HFFc6 (cell line): ENCODE data around the gene SPTB. TPM values are rescaled to one million over a fixed set of nuclear protein-coding genes. Genes with fewer than 3 reads are reported as not detected.
A peak's percentile ranks its signal among the peaks of the same experiment; 100 is the strongest.

Experiments used
- DNase-seq: peaks from one replicate; pipeline ENCODE4 v3.0.0-alpha.2; 2018
- H3K27ac Mint-ChIP-seq: 2 replicates; pipeline ENCODE4 v1.8.0; 2020; ENCODE audit warnings: mild to moderate bottlenecking, mixed read lengths
- H3K27me3 Mint-ChIP-seq: 2 replicates; pipeline ENCODE4 v1.8.0; 2021; ENCODE audit warnings: mild to moderate bottlenecking, moderate library complexity, mixed read lengths; ENCODE audit not compliant: insufficient read depth
- H3K36me3 Mint-ChIP-seq: 2 replicates; pipeline ENCODE4 v1.8.0; 2021; ENCODE audit warnings: low read depth, mixed read lengths
- H3K4me1 Mint-ChIP-seq: 2 replicates; pipeline ENCODE4 v1.8.0; 2020; ENCODE audit warnings: low read depth, mixed read lengths
- H3K4me3 Mint-ChIP-seq: 2 replicates; pipeline ENCODE4 v1.8.0; 2020; ENCODE audit warnings: mild to moderate bottlenecking, moderate library complexity, mixed read lengths
- H3K9me3 Mint-ChIP-seq: 2 replicates; pipeline ENCODE4 v1.8.0; 2020; ENCODE audit warnings: mild to moderate bottlenecking, mixed read lengths
- CTCF ChIP-seq: fragments of 200-600 bp; sonication (generic); IDR thresholded peaks from 2 replicates; pipeline ENCODE4 v1.5.0; 2021; ENCODE audit warnings: antibody characterized with exemption, mild to moderate bottlenecking
- total RNA-seq, 6 experiments: library from RNA; stranded (reverse); fragmentation: NEBNext Ultra II Directional; extraction: Animal tissue kit (Norgen Biotek cat#: 25700); gene quantifications; 2 replicates in 1 of 6; 3 replicates in 5 of 6; pipeline ENCODE4 v1.2.3, GENCODE V29; 2021

Gene SPTB
- total RNA-seq, 6 experiments from 2014 or later = 0.58 to 1.1 (median 0.72) TPM

- no peaks in the 10 kb centered on the region for H3K36me3 Mint-ChIP-seq
- peaks cover 56% of the 10 kb centered on the region for H3K4me1 Mint-ChIP-seq
- H3K4me3 Mint-ChIP-seq = no peak overlapping the region
- no peak overlapping the region for H3K27ac Mint-ChIP-seq
- no peak for TF ChIP-seq CTCF
- no peaks in the 10 kb centered on the region for H3K9me3 Mint-ChIP-seq
- no peak for DNase-seq
- H3K27me3 Mint-ChIP-seq = no peaks in the 10 kb centered on the region; the same call in 1 of the 2 replicates
Observed at GRCh38 chr14:64723691-64724577, 155.8 kb downstream of the SPTB start.

GRCh38 chr14:64722842-64723447, 156.8 kb downstream of the SPTB start:
- peaks cover 66% of the 10 kb centered on the region for H3K4me1 Mint-ChIP-seq
- no peak for DNase-seq
- no peak overlapping the region for H3K27ac Mint-ChIP-seq
- H3K36me3 Mint-ChIP-seq = no peaks in the 10 kb centered on the region
- no peak overlapping the region for H3K4me3 Mint-ChIP-seq
- TF ChIP-seq CTCF = no peak
- no peaks in the 10 kb centered on the region; the same call in 1 of the 2 replicates for H3K27me3 Mint-ChIP-seq
- no peaks in the 10 kb centered on the region for H3K9me3 Mint-ChIP-seq

DNA sequence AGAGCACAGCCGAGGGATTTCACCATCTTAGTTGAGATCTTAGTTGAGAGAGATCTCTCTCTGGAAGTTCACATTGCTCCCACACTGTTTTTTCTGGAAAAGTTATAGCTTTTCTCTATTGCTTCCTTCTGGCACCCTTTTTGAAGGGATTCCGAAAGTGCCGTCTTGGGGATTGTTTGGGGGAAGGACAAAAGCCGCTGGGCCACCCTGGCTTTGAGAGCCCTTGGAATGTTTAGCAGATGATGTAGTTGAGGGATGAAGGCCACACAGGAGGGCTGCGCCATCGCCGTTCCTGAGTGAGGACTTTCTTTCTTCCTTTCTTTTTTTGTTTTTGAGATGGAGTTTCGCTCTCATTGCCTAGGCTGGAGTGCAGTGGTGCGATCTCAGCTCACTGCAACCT, 157.8 kb downstream of the SPTB start:
- Mint-ChIP-seq H3K4me1 (peaks cover 73% of the 10 kb centered on the region), H3K9me3 (no peaks in the 10 kb centered on the region), H3K4me3 (no peak overlapping the region), H3K36me3 (no peaks in the 10 kb centered on the region), H3K27ac (peak overlapping the region; percentile 83; the same call in 1 of the 2 replicates), H3K27me3 (no peaks in the 10 kb centered on the region; the same call in 1 of the 2 replicates)
- no peak for TF ChIP-seq CTCF
- no peak for DNase-seq

GRCh38 chr14:64721391-64721791, 158.3 kb downstream of the SPTB start:
- peaks cover 68% of the 10 kb centered on the region for H3K4me1 Mint-ChIP-seq
- DNase-seq = peak; percentile 26

GRCh38 chr14:64720131-64720576, 159.6 kb downstream of the SPTB start:
- Mint-ChIP-seq H3K27ac (peak overlapping the region; percentile 83), H3K9me3 (no peaks in the 10 kb centered on the region), H3K27me3 (peaks cover 3% of the 10 kb centered on the region), H3K4me1 (peaks cover 59% of the 10 kb centered on the region), H3K4me3 (peak overlapping the region; percentile 44), H3K36me3 (0 out of 2 replicates have a peak, but pooled peaks cover under 1% of the 10 kb centered on the region)
- TF ChIP-seq CTCF = no peak
- DNase-seq = peak; percentile 77

More at GRCh38 chr14:64721391-64721791, 158.3 kb downstream of the SPTB start:
- TF ChIP-seq CTCF = no peak
- H3K4me3 Mint-ChIP-seq = no peak overlapping the region
- peaks cover 2% of the 10 kb centered on the region for H3K27me3 Mint-ChIP-seq
- no peaks in the 10 kb centered on the region for H3K36me3 Mint-ChIP-seq
- H3K9me3 Mint-ChIP-seq = no peaks in the 10 kb centered on the region
- peak overlapping the region; percentile 83 for H3K27ac Mint-ChIP-seq
